OCI-LY1 (cell line): ENCODE measurements around the gene MTHFSD.

ENCODE experiments used
- CTCF ChIP-seq: fragments of 200-600 bp; sonication (generic), shearing (Covaris generic); IDR thresholded peaks from 2 replicates; pipeline ENCODE4 v1.5.1; 2017; ENCODE audit warnings: mild to moderate bottlenecking, antibody characterized with exemption, low read length, moderate library complexity, mixed read lengths
- EZH2 ChIP-seq: fragments of 200-600 bp; sonication (generic), shearing (Covaris generic); IDR thresholded peaks from 2 replicates; pipeline ENCODE4 v1.8.0; 2017; ENCODE audit warnings: borderline replicate concordance, mixed run types, mild to moderate bottlenecking, antibody characterized with exemption, low read length, moderate library complexity, mixed read lengths

DNA sequence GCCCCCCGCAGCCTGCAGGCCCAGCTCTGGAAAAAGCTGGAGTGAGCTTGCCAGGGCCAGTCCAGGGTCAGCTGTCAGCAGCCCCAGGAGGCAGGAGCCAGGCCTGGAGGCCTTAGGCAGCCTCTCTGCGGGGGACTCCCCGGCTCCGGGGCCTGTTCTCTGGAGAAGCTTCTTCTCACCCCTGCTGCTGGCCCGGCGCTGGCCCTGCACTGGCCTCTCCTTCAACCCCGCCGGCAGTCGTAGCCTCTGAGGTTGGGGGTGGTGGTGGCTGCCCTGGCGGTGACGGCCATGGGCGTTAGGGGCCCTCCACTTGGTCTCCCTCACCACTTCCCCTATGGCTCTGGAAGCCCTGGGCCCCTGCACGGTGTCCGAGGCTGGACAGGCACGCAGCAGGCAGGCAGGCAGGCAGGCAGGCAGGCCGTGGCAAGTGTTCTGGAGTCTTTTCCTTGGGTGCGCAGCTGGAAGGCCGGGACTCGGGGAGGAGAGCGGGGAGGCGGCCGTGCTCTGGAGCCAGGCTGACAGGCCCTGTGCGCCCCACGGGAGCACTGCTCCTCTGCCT is 42.7 kb downstream of the MTHFSD start:
- TF ChIP-seq CTCF (no peak), EZH2 (no peak)
